Endothelial cell of umbilical vein (primary cell): ENCODE measurements around the gene RUNDC1. TPM values are rescaled to one million over a fixed set of nuclear protein-coding genes. Genes with fewer than 3 reads are reported as not detected.

Experiments used
- BruUV-seq: library from RNA; stranded (reverse); fragments of 400-500 nt; replicated peaks from 2 replicates; lab custom pipeline; 2021; lab: Mats Ljungman, UMichigan
- CTCF ChIA-PET: fragments of 300-600, 350-600 bp; sonication (Branson Sonifier 250); formaldehyde crosslinking; loops from one replicate; lab custom pipeline; 2021; ENCODE audit warnings: antibody characterized with exemption, inconsistent platforms; lab: Charles Lee
- POLR2A ChIA-PET: fragments of 300-600, 350-600 bp; sonication (Branson Sonifier 250); formaldehyde crosslinking; loops from one replicate; lab custom pipeline; 2021; ENCODE audit warnings: antibody characterized with exemption, inconsistent platforms; lab: Charles Lee
- DNase-seq: peaks from one replicate; pipeline ENCODE4 v3.0.0-alpha.2; 2011; ENCODE audit warnings: low read depth, low spot score
- FAIRE-seq: peaks from 2 replicates; lab custom pipeline; 2011; peaks lifted over from hg19 to GRCh38; lab: Jason Lieb, UNC
- H2AFZ ChIP-seq: 2 replicates; pipeline ENCODE4 v1.6.0; 2012; ENCODE audit warnings: low read depth, low read length, control low read depth, inconsistent platforms
- H3K27ac ChIP-seq: 2 replicates; pipeline ENCODE4 v1.5.1; 2011; ENCODE audit warnings: low read depth, mild to moderate bottlenecking, control low read depth, low read length, moderate library complexity; ENCODE audit not compliant: insufficient read depth
- H3K27me3 ChIP-seq, 2 experiments: 2 replicates each; pipeline versions ENCODE4 v1.6.0 to v1.6.1; 2011; ENCODE audit warnings: low read length in 2 of 2, mixed read lengths in 1 of 2; ENCODE audit not compliant: control insufficient read depth in 2 of 2, insufficient read depth in 2 of 2
- H3K36me3 ChIP-seq, 2 experiments: 2 replicates in 1 of 2; 3 replicates in 1 of 2; pipeline ENCODE4 v1.5.1; 2011; ENCODE audit warnings: low read length in 2 of 2, mild to moderate bottlenecking in 1 of 2, moderate library complexity in 1 of 2; ENCODE audit not compliant: control insufficient read depth in 2 of 2, insufficient read depth in 2 of 2; ENCODE audit errors: extremely low read depth in 1 of 2
- H3K4me1 ChIP-seq: 3 replicates; pipeline ENCODE4 v1.5.1; 2011; ENCODE audit warnings: mild to moderate bottlenecking, low read length; ENCODE audit not compliant: control insufficient read depth, insufficient read depth; ENCODE audit errors: extremely low read depth
- H3K4me2 ChIP-seq: 2 replicates; pipeline ENCODE4 v1.6.1; 2011; ENCODE audit warnings: low read length, control low read depth, mixed read lengths; ENCODE audit not compliant: insufficient read depth
- H3K4me3 ChIP-seq, 3 experiments: fragments of 200-600 bp in 1 of 3; sonication (generic), shearing (Covaris generic) in 1 of 3; replicated peaks in 1 of 3; 2 replicates each; pipeline ENCODE4 v1.5.1; 2011 to 2016; ENCODE audit warnings: control low read depth in 3 of 3, low read length in 3 of 3, mild to moderate bottlenecking in 2 of 3, inconsistent platforms in 1 of 3, low read depth in 1 of 3, moderate library complexity in 1 of 3; ENCODE audit not compliant: insufficient read depth in 1 of 3
- H3K79me2 ChIP-seq: 2 replicates; pipeline ENCODE4 v1.6.0; 2012; ENCODE audit warnings: low read length, inconsistent platforms; ENCODE audit not compliant: control insufficient read depth, insufficient read depth
- H3K9ac ChIP-seq: replicated peaks from 2 replicates; pipeline ENCODE3; 2011; ENCODE audit warnings: low read length, control low read depth; ENCODE audit not compliant: insufficient read depth; ENCODE audit errors: extremely low read depth
- H3K9me1 ChIP-seq: replicated peaks from 3 replicates; pipeline ENCODE4 v1.6.0; 2011; ENCODE audit warnings: mild to moderate bottlenecking, low read length; ENCODE audit not compliant: control insufficient read depth, insufficient read depth; ENCODE audit errors: extremely low read depth
- H3K9me3 ChIP-seq: replicated peaks from 2 replicates; pipeline ENCODE4 v1.5.1; 2012; ENCODE audit warnings: low read length, inconsistent platforms; ENCODE audit not compliant: control insufficient read depth, insufficient read depth
- H4K20me1 ChIP-seq: replicated peaks from 2 replicates; pipeline ENCODE3; 2011; ENCODE audit warnings: mild to moderate bottlenecking, low read length; ENCODE audit not compliant: control insufficient read depth, insufficient read depth; ENCODE audit errors: extremely low read depth
- EZH2 ChIP-seq: IDR thresholded peaks from 2 replicates; pipeline ENCODE4 v1.6.1; 2012; ENCODE audit warnings: borderline replicate concordance, low read depth, mild to moderate bottlenecking, moderate library complexity, low read length, inconsistent platforms; ENCODE audit not compliant: severe bottlenecking
- FOS ChIP-seq: IDR thresholded peaks from 2 replicates; pipeline ENCODE4 v1.6.1; 2011; ENCODE audit warnings: mild to moderate bottlenecking, low read length, moderate library complexity, borderline replicate concordance; ENCODE audit not compliant: insufficient read depth
- GATA2 ChIP-seq: IDR thresholded peaks from 2 replicates; pipeline ENCODE4 v1.7.0; 2011; ENCODE audit warnings: low read depth, mild to moderate bottlenecking, moderate library complexity, mixed read lengths, low read length; ENCODE audit not compliant: insufficient read length, insufficient read depth
- JUN ChIP-seq: IDR thresholded peaks from 2 replicates; pipeline ENCODE4 v1.6.1; 2011; ENCODE audit warnings: borderline replicate concordance, low read depth; ENCODE audit not compliant: insufficient read length, insufficient read depth
- MYC ChIP-seq: IDR thresholded peaks from one replicate; pipeline ENCODE4 v1.6.1; 2011; ENCODE audit warnings: mild to moderate bottlenecking, low read depth, low read length
- POLR2A ChIP-seq: IDR thresholded peaks from 2 replicates; pipeline ENCODE4 v1.6.1; 2012; ENCODE audit warnings: low read depth, mild to moderate bottlenecking, control low read depth, low read length
- POLR2AphosphoS5 ChIP-seq: IDR thresholded peaks from 2 replicates; pipeline ENCODE4 v1.6.1; 2012; ENCODE audit warnings: low read depth, mild to moderate bottlenecking, control low read depth, low read length, moderate library complexity; ENCODE audit not compliant: insufficient read depth
- dilution Hi-C: fragments of 300-500 bp; cut with MboI; formaldehyde crosslinking; loops from one replicate; pipeline ENCODE4 v1.15.0; 2019; ENCODE audit warnings: low sequenced_read_pairs; ENCODE audit not compliant: extremely low pct_ligation_motif_present
- intact Hi-C: fragments of 100-400 bp; cut with micrococcal nuclease; formaldehyde crosslinking; loops from one replicate; pipeline ENCODE4 v1.10.0; 2022
- polyA plus RNA-seq, 4 experiments: library from polyadenylated mRNA; depleted of rRNA in 3 of 4; stranded (reverse) in 3 of 4; unstranded in 1 of 4; fragments of >200 nt; gene quantifications; 2 replicates each; pipeline versions ENCODE4 v1.2.1 to v1.2.3, GENCODE V29; 2011 to 2012; ENCODE audit warnings: missing spikeins in 1 of 4
- total RNA-seq: library from RNA; stranded (reverse); gene quantifications from 2 replicates; pipeline ENCODE4 v1.2.3, GENCODE V29; 2021
- TF ChIP-seq, protein P1 (sequence below): IDR thresholded peaks from 2 replicates; pipeline ENCODE4 v1.6.1; 2011; ENCODE audit not compliant: insufficient read depth, insufficient read length
- TF ChIP-seq, protein P2 (sequence below), 2 donors: IDR thresholded peaks; 1 replicate in 1 of 2; 2 replicates in 1 of 2; pipeline ENCODE4 v1.5.1; 2011; ENCODE audit warnings: low read length in 2 of 2, mild to moderate bottlenecking in 2 of 2, moderate library complexity in 2 of 2, control low read depth in 1 of 2, inconsistent platforms in 1 of 2, low read depth in 1 of 2; ENCODE audit not compliant: insufficient read depth in 1 of 2; ENCODE audit errors: extremely low read depth in 1 of 2

RUNDC1 gene
- total and polyA plus RNA-seq, 2 donors (not counting 3 experiments of a cell fraction or from before 2014, with no cell fraction given) = 9.2 to 12.0 TPM

DNA sequence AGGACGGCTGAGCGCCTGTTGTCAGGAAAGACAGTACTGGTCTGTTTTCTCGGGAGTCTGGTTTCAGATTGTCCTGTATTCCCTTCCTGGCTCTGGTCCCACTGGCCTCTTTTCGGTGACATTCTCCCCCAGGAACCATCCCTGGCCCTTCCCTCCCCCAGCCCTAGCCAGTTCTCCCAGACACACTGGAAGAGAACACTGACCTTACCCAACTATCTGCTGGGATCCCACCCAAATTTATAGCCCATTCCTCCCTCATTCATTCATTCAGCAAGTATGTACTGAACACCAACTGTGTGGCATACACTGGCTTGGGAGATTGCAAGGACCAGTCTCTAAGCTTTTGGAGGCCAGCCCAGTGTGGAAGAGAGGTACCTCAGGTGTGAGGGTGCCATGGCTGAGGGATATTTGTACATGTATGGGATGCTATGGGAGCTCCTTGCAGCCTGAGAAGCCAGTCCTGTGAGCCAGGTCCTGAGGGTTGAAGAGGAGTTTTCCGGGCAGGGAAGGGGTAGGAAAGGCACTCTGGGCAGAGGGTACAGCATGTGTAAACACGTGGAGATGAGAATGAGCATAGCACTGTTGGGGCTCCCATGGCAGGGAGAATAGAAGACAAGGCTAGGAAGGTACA, 49.9 kb downstream of the RUNDC1 start:
- Histone ChIP-seq H3K27me3 (peaks cover 0 to 1% of the 10 kb centered on the region in 2 experiments), H3K9me3 (no peaks in the 10 kb centered on the region), H3K4me3 (no peak overlapping the region), H3K9me1 (no peaks in the 10 kb centered on the region), H3K9ac (no peak overlapping the region), H3K79me2 (no peaks in the 10 kb centered on the region), H2AFZ (no peak overlapping the region), H3K27ac (no peak overlapping the region), H3K4me1 (no peaks in the 10 kb centered on the region), H3K36me3 (no peaks in the 10 kb centered on the region), H3K4me2 (no peak overlapping the region), H4K20me1 (no peaks in the 10 kb centered on the region)
- no peak for DNase-seq
- TF ChIP-seq, protein P1, sequence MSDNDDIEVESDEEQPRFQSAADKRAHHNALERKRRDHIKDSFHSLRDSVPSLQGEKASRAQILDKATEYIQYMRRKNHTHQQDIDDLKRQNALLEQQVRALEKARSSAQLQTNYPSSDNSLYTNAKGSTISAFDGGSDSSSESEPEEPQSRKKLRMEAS = no peak
- TF ChIP-seq JUN = no peak
- no peak for TF ChIP-seq POLR2AphosphoS5
- TF ChIP-seq FOS = no peak
- TF ChIP-seq EZH2 = no peak
- TF ChIP-seq MYC = no peak
- FAIRE-seq = no peak
- dilution Hi-C loops (no loop called here), intact Hi-C loops (no loop called here)
- CTCF ChIA-PET = no interaction called here
- no TSS peak for BruUV-seq
- POLR2A ChIA-PET = no interaction called here

DNA sequence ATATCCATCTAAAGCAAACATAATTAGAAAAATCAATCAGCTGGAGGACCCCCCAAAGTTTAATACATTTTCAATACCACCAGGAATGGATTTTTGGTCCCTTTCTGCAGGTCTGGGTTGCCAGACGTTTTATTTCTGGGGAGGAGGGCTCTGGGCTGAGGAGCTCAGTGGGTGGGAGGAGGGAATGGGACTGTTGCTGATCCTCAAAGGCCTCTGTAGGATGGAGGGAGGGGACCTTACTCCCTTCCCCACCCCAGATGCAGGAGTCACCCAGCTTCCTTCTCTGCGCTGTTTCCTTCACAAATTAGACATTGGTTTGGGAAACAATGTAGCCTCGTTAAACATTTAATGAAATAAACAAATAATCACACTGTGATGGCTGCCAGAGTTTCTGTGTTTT, 51.3 kb downstream of the RUNDC1 start:
- H3K79me2 ChIP-seq = no peaks in the 10 kb centered on the region
- no peak overlapping the region for H3K4me2 ChIP-seq
- H3K36me3 ChIP-seq = no peaks in the 10 kb centered on the region
- H3K27ac ChIP-seq = no peak overlapping the region
- BruUV-seq = no TSS peak
- H3K9ac ChIP-seq = no peak overlapping the region
- no peaks in the 10 kb centered on the region for H3K9me1 ChIP-seq
- H3K4me3 ChIP-seq = no peak overlapping the region
- H3K4me1 ChIP-seq = no peaks in the 10 kb centered on the region
- dilution Hi-C loops = no loop called here
- ChIA-PET POLR2A (interaction anchor here (0.7 kb wide), 1 partner anchor 895 kb away, joined by 6 read pairs; no protein-coding TSS in a partner anchor), CTCF (interaction anchor here (0.5 to 1.1 kb wide), 4 partner anchors 11 to 49 kb away, joined by 3 read pairs; no protein-coding TSS in a partner anchor)
- TF ChIP-seq MYC (no peak), EZH2 (no peak), FOS (no peak), JUN (no peak), GATA2 (no peak), POLR2AphosphoS5 (no peak), POLR2A (no peak)
- TF ChIP-seq, protein P2, sequence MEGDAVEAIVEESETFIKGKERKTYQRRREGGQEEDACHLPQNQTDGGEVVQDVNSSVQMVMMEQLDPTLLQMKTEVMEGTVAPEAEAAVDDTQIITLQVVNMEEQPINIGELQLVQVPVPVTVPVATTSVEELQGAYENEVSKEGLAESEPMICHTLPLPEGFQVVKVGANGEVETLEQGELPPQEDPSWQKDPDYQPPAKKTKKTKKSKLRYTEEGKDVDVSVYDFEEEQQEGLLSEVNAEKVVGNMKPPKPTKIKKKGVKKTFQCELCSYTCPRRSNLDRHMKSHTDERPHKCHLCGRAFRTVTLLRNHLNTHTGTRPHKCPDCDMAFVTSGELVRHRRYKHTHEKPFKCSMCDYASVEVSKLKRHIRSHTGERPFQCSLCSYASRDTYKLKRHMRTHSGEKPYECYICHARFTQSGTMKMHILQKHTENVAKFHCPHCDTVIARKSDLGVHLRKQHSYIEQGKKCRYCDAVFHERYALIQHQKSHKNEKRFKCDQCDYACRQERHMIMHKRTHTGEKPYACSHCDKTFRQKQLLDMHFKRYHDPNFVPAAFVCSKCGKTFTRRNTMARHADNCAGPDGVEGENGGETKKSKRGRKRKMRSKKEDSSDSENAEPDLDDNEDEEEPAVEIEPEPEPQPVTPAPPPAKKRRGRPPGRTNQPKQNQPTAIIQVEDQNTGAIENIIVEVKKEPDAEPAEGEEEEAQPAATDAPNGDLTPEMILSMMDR (IDR thresholded peaks at IDR 0.05; ENCODE audit: extremely low read depth in 1 of 2, insufficient read depth in 1 of 2, low read depth in 1 of 2, low read length in 2 of 2) = no peak
- TF ChIP-seq, protein P1 = no peak
- no peak overlapping the region for H2AFZ ChIP-seq
- FAIRE-seq = no peak
- intact Hi-C loops = no loop called here
- no peaks in the 10 kb centered on the region for H4K20me1 ChIP-seq
- peaks cover 0 to 1% of the 10 kb centered on the region in 2 experiments for H3K27me3 ChIP-seq
- DNase-seq = no peak
- no peaks in the 10 kb centered on the region for H3K9me3 ChIP-seq
